Mesenchymal stem cell (in vitro differentiated cells and primary cell): Measurements from ENCODE around the gene PLCH2.

Source experiments
- DNase-seq: peaks from one replicate; pipeline ENCODE4 v3.0.0-alpha.2; 2013
- H2AFZ ChIP-seq: one replicate; pipeline ENCODE4 v1.6.1; 2013; ENCODE audit warnings: low read depth, mild to moderate bottlenecking, control low read depth, inconsistent platforms, low read length, moderate library complexity
- H2AK5ac ChIP-seq: 2 replicates; pipeline ENCODE4 v1.6.1; 2013; ENCODE audit warnings: low read length, moderate library complexity, mild to moderate bottlenecking, inconsistent platforms; ENCODE audit not compliant: severe bottlenecking
- H2BK120ac ChIP-seq: one replicate; pipeline ENCODE4 v1.6.1; 2013; ENCODE audit warnings: low read depth, mild to moderate bottlenecking, inconsistent platforms, low read length, moderate library complexity
- H2BK12ac ChIP-seq, 2 experiments: one replicate each; pipeline ENCODE4 v1.6.1; 2013; ENCODE audit warnings: inconsistent platforms in 2 of 2, low read length in 2 of 2, mild to moderate bottlenecking in 2 of 2, moderate library complexity in 2 of 2, control low read depth in 1 of 2
- H2BK15ac ChIP-seq: one replicate; pipeline ENCODE4 v1.6.1; 2013; ENCODE audit warnings: mild to moderate bottlenecking, low read depth, inconsistent platforms; ENCODE audit not compliant: poor library complexity, severe bottlenecking
- H2BK5ac ChIP-seq: 2 replicates; pipeline ENCODE4 v1.6.1; 2013; ENCODE audit warnings: low read depth, mild to moderate bottlenecking, low read length, control low read depth, inconsistent platforms; ENCODE audit not compliant: poor library complexity, severe bottlenecking
- H3K14ac ChIP-seq, 2 experiments: one replicate each; pipeline ENCODE4 v1.6.1; 2013; ENCODE audit warnings: inconsistent platforms in 2 of 2, low read length in 2 of 2, control low read depth in 1 of 2, mild to moderate bottlenecking in 1 of 2, moderate library complexity in 1 of 2
- H3K18ac ChIP-seq, 2 experiments: one replicate each; pipeline ENCODE4 v1.6.1; 2013; ENCODE audit warnings: inconsistent platforms in 2 of 2, low read length in 2 of 2, control low read depth in 1 of 2, low read depth in 1 of 2, mild to moderate bottlenecking in 1 of 2
- H3K23ac ChIP-seq, 2 experiments: one replicate each; pipeline ENCODE4 v1.6.1; 2013; ENCODE audit warnings: inconsistent platforms in 2 of 2, low read length in 2 of 2, mild to moderate bottlenecking in 2 of 2, moderate library complexity in 2 of 2, control low read depth in 1 of 2
- H3K27ac ChIP-seq: 2 replicates; pipeline ENCODE4 v1.5.1; 2013; ENCODE audit warnings: mild to moderate bottlenecking, moderate library complexity, low read length, control low read depth, inconsistent platforms; ENCODE audit not compliant: poor library complexity, severe bottlenecking
- H3K27me3 ChIP-seq, 2 experiments: 2 replicates each; pipeline versions ENCODE4 v1.6.1 to v1.7.0; 2013; ENCODE audit warnings: low read length in 2 of 2, mild to moderate bottlenecking in 2 of 2, moderate library complexity in 2 of 2, control low read depth in 1 of 2, inconsistent platforms in 1 of 2; ENCODE audit not compliant: control insufficient read depth in 1 of 2, insufficient read depth in 1 of 2
- H3K36me3 ChIP-seq, 2 experiments: 2 replicates each; pipeline versions ENCODE4 v1.6.1 to v1.7.0; 2013; ENCODE audit warnings: low read length in 2 of 2, control low read depth in 1 of 2, inconsistent platforms in 1 of 2, low read depth in 1 of 2, mild to moderate bottlenecking in 1 of 2; ENCODE audit not compliant: insufficient read depth in 2 of 2, control insufficient read depth in 1 of 2
- H3K4ac ChIP-seq, 2 experiments: one replicate each; pipeline ENCODE4 v1.6.1; 2013; ENCODE audit warnings: inconsistent platforms in 2 of 2, low read length in 2 of 2, mild to moderate bottlenecking in 2 of 2, moderate library complexity in 2 of 2, control low read depth in 1 of 2, low read depth in 1 of 2
- H3K4me1 ChIP-seq: 2 replicates; pipeline ENCODE4 v1.6.1; 2013; ENCODE audit warnings: low read depth, low read length, control low read depth; ENCODE audit not compliant: control insufficient read depth, insufficient read depth
- H3K4me2 ChIP-seq: 2 replicates; pipeline ENCODE4 v1.6.1; 2013; ENCODE audit warnings: low read length, mild to moderate bottlenecking, inconsistent platforms; ENCODE audit not compliant: poor library complexity, severe bottlenecking
- H3K4me3 ChIP-seq, 2 experiments: 2 replicates each; pipeline versions ENCODE4 v1.5.1 to v1.7.0; 2013; ENCODE audit warnings: low read length in 2 of 2, mild to moderate bottlenecking in 2 of 2, control low read depth in 1 of 2, low read depth in 1 of 2; ENCODE audit not compliant: insufficient read depth in 1 of 2
- H3K79me1 ChIP-seq: replicated peaks from 2 replicates; pipeline ENCODE4 v1.6.1; 2013; ENCODE audit warnings: mild to moderate bottlenecking, control low read depth, low read length, inconsistent platforms; ENCODE audit not compliant: poor library complexity, severe bottlenecking
- H3K9ac ChIP-seq: 2 replicates; pipeline ENCODE4 v1.7.0; 2013; ENCODE audit warnings: mild to moderate bottlenecking, low read length, moderate library complexity
- H3K9me3 ChIP-seq: 2 replicates; pipeline ENCODE4 v1.7.0; 2013; ENCODE audit warnings: mild to moderate bottlenecking, low read length; ENCODE audit not compliant: control insufficient read depth
- H4K8ac ChIP-seq: one replicate; pipeline ENCODE4 v1.6.1; 2013; ENCODE audit warnings: inconsistent platforms, mild to moderate bottlenecking, low read length, moderate library complexity
- H4K91ac ChIP-seq: one replicate; pipeline ENCODE4 v1.6.1; 2013; ENCODE audit warnings: mild to moderate bottlenecking, low read length, inconsistent platforms
- WGBS: methylation state at CpG from one replicate; pipeline ENCODE4 v1.1.7; 2013; ENCODE audit warnings: mixed read lengths; 5-methylcytosine and 5-hydroxymethylcytosine counted together

The PLCH2 gene

GRCh38 chr1:2483970-2484369 is 7.9 kb downstream of the PLCH2 start:
- Histone ChIP-seq H3K4me1 (peaks cover 25% of the 10 kb centered on the region), H2AK5ac (no peak overlapping the region), H3K79me1 (peaks cover 9% of the 10 kb centered on the region), H3K27ac (no peak overlapping the region), H2BK120ac (no peak overlapping the region), H3K4me3 (no peak overlapping the region), H3K14ac (no peak overlapping the region), H3K4me2 (no peak overlapping the region), H4K91ac (no peak overlapping the region), H2BK15ac (no peak overlapping the region), H3K9ac (no peak overlapping the region), H2BK12ac (no peak overlapping the region), H3K27me3 (peaks cover 0 to 7% of the 10 kb centered on the region in 2 experiments), H3K9me3 (peaks cover 12% of the 10 kb centered on the region), H3K23ac (no peak overlapping the region), H3K4ac (no peak overlapping the region), H2AFZ (no peak overlapping the region), H3K18ac (no peak overlapping the region), H3K36me3 (peaks cover 0 to 77% of the 10 kb centered on the region in 2 experiments), H4K8ac (no peak overlapping the region), H2BK5ac (no peak overlapping the region)
- no peak for DNase-seq
- WGBS: 92% methylated on average over 16 of the region's 16 CpGs

DNA sequence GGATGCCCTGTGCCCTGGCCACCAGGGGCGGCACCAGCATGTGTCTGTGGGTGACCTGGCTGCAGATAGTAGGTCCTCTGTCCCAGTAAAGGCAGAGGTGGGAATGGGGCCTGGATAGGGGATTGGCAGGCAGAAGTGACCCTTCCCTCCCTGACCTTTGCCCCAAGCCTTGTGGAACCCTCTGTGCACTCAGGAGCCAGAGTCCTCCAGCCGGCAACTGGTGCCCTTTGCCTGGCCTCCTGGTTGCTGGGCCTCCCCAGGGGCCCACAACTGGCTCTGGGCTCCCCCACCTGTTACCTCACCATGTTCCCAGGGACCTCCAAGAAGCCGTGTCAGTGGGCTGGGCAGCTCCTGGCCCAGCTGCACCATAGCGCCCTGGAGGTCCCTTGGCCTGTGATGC is 10.0 kb downstream of the PLCH2 start:
- no peak overlapping the region for H3K18ac ChIP-seq
- no peak overlapping the region for H4K8ac ChIP-seq
- H3K4me3 ChIP-seq: no peak overlapping the region
- H3K27me3 ChIP-seq: peaks cover 0 to 6% of the 10 kb centered on the region in 2 experiments
- H3K14ac ChIP-seq: no peak overlapping the region
- peaks cover 0 to 81% of the 10 kb centered on the region in 2 experiments for H3K36me3 ChIP-seq
- no peak overlapping the region for H2AFZ ChIP-seq
- peaks cover 14% of the 10 kb centered on the region for H3K4me1 ChIP-seq
- no peak for DNase-seq
- H2AK5ac ChIP-seq: no peak overlapping the region
- no peak overlapping the region for H2BK15ac ChIP-seq
- H2BK120ac ChIP-seq: no peak overlapping the region
- H3K23ac ChIP-seq: no peak overlapping the region
- no peak overlapping the region for H3K4ac ChIP-seq
- no peak overlapping the region for H3K27ac ChIP-seq
- H3K4me2 ChIP-seq: no peak overlapping the region
- no peak overlapping the region for H4K91ac ChIP-seq
- H2BK5ac ChIP-seq: no peak overlapping the region
- H3K9me3 ChIP-seq: peaks cover 17% of the 10 kb centered on the region
- H3K79me1 ChIP-seq: peaks cover 9% of the 10 kb centered on the region
- no peak overlapping the region for H3K9ac ChIP-seq
- 85% methylated on average over 3 of the region's 4 CpGs for WGBS
- H2BK12ac ChIP-seq: no peak overlapping the region

DNA sequence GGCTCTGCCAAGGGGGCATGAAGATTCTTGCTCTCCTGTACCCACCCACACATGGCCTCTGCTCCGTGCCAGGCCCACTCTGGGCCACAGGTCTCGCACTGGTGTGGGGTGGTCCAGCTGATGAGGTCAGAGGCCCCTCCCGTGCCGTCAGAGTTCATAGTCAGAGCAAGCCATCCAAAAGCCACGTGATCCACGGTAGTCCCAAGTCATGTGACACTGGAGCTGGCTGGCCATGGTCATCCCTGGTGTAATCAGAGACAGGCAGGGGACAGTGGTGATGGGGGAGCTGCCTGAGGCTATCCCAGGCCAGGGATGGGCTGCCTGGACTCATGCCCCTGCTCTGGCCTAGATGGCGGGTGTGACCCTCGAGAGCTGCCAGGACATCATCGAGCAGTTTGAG is 10.5 kb downstream of the PLCH2 start:
- no peak overlapping the region for H2BK120ac ChIP-seq
- peaks cover 17% of the 10 kb centered on the region for H3K9me3 ChIP-seq
- no peak overlapping the region for H3K4ac ChIP-seq
- peaks cover 9% of the 10 kb centered on the region for H3K79me1 ChIP-seq
- 81% methylated on average over 9 of the region's 9 CpGs for WGBS
- H3K27me3 ChIP-seq: peaks cover 0 to 11% of the 10 kb centered on the region in 2 experiments
- DNase-seq: no peak
- no peak overlapping the region for H2BK5ac ChIP-seq
- no peak overlapping the region for H3K9ac ChIP-seq
- H4K91ac ChIP-seq: no peak overlapping the region
- H3K36me3 ChIP-seq: peaks cover 0 to 86% of the 10 kb centered on the region in 2 experiments
- H2AK5ac ChIP-seq: no peak overlapping the region
- no peak overlapping the region for H3K4me3 ChIP-seq
- no peak overlapping the region for H2BK12ac ChIP-seq
- H3K18ac ChIP-seq: no peak overlapping the region
- H2BK15ac ChIP-seq: no peak overlapping the region
- no peak overlapping the region for H3K23ac ChIP-seq
- H3K4me2 ChIP-seq: no peak overlapping the region
- H2AFZ ChIP-seq: no peak overlapping the region
- no peak overlapping the region for H3K27ac ChIP-seq
- no peak overlapping the region for H3K14ac ChIP-seq
- H4K8ac ChIP-seq: no peak overlapping the region
- peaks cover 9% of the 10 kb centered on the region for H3K4me1 ChIP-seq

DNA sequence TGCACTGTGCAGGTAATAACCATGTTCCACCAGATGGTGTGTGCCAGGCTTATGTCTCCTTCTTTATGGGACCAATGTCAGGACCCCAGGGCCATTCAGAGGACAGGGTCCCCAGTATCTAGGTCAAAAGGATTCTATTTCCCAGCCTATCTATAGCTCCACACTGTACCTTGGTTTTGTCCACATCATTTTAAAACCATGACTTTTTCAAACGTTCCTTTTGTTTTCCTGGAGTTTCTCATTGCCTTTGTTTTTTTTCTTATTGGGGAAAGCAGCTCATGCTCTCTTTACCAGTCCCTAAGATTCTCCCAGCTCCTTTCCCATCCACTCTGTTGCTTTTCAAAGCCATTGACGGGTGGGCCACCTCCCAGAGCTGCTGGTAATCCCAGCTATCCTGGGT is 12.6 kb downstream of the PLCH2 start:
- WGBS: 74% methylated on average over 2 of the region's 2 CpGs
- Histone ChIP-seq H3K4me2 (no peak overlapping the region), H3K79me1 (peaks cover 9% of the 10 kb centered on the region), H2AK5ac (no peak overlapping the region), H4K8ac (no peak overlapping the region), H3K4ac (no peak overlapping the region), H2BK15ac (no peak overlapping the region), H2BK120ac (no peak overlapping the region), H3K23ac (no peak overlapping the region), H3K14ac (no peak overlapping the region), H3K9ac (no peak overlapping the region), H3K4me3 (no peak overlapping the region), H3K9me3 (peaks cover 17% of the 10 kb centered on the region), H2BK5ac (no peak overlapping the region), H3K27ac (no peak overlapping the region), H2AFZ (no peak overlapping the region), H3K4me1 (peaks cover 5% of the 10 kb centered on the region), H3K18ac (no peak overlapping the region), H3K27me3 (peaks cover 0 to 30% of the 10 kb centered on the region in 2 experiments), H2BK12ac (no peak overlapping the region), H4K91ac (no peak overlapping the region), H3K36me3 (peaks cover 0 to 96% of the 10 kb centered on the region in 2 experiments)
- no peak for DNase-seq
